Thyroid gland (tissue), 4 donors: ENCODE measurements around the gene LANCL1. TPM values are rescaled to one million over a fixed set of nuclear protein-coding genes. Genes with fewer than 3 reads are reported as not detected.

Experiments
- DNase-seq, 2 donors: peaks; one replicate each; pipeline ENCODE4 v3.0.0-alpha.2; 2019
- H3K27ac ChIP-seq, 3 donors: fragments of 200-600 bp; sonication (generic); 1 replicate in 2 of 3; 2 replicates in 1 of 3; pipeline ENCODE4 v1.5.1; 2016 to 2019; ENCODE audit warnings: mild to moderate bottlenecking in 1 of 3, moderate library complexity in 1 of 3
- H3K27me3 ChIP-seq: fragments of 200-600 bp; sonication (generic); one replicate; pipeline ENCODE4 v1.5.1; 2019
- H3K36me3 ChIP-seq, 2 donors: fragments of 200-600 bp; sonication (generic); one replicate each; pipeline ENCODE4 v1.5.1; 2016 to 2019
- H3K4me1 ChIP-seq, 2 donors: fragments of 200-600 bp; sonication (generic); one replicate each; pipeline ENCODE4 v1.5.1; 2017 to 2019
- H3K4me3 ChIP-seq, 3 donors: fragments of 200-600 bp; sonication (generic); replicated peaks in 1 of 3; 1 replicate in 2 of 3; 2 replicates in 1 of 3; pipeline ENCODE4 v1.5.1; 2016; ENCODE audit warnings: mild to moderate bottlenecking in 1 of 3
- H3K9me3 ChIP-seq: fragments of 200-600 bp; sonication (generic); one replicate; pipeline ENCODE4 v1.5.1; 2017
- POLR2A ChIP-seq, 2 donors: fragments of 450-650 bp; IDR thresholded peaks; one replicate each; pipeline ENCODE4 v1.6.1; 2017; ENCODE audit warnings: antibody characterized with exemption in 2 of 2, mild to moderate bottlenecking in 2 of 2, moderate library complexity in 1 of 2
- WGBS, 2 donors: methylation state at CpG; one replicate each; pipeline ENCODE4 v1.1.5; 2017; 5-methylcytosine and 5-hydroxymethylcytosine counted together
- intact Hi-C: fragments of 100-400 bp; cut with DNase I; formaldehyde crosslinking; loops from one replicate; pipeline ENCODE4 v1.15.1; 2023
- total RNA-seq, 4 donors: library from RNA; depleted of rRNA; stranded (reverse); fragments of >200 nt; gene quantifications; one replicate each; pipeline ENCODE4 v1.2.3, GENCODE V29; 2016
- TF ChIP-seq, protein P1 (sequence below), 6 experiments: fragments of 200-600 bp in 3 of 6; fragments of 450-650 bp in 3 of 6; sonication (generic) in 3 of 6; IDR thresholded peaks; one replicate each; pipeline ENCODE4 v1.5.1; 2016 to 2019; ENCODE audit warnings: antibody characterized with exemption in 6 of 6, mild to moderate bottlenecking in 2 of 6, inconsistent platforms in 1 of 6, moderate library complexity in 1 of 6

Gene LANCL1
- total RNA-seq, 4 donors from 2014 or later: 30.7 to 33.2 (median 32.0) TPM

GRCh38 chr2:210460322-210461227, 16.0 kb downstream of the LANCL1 start:
- Histone ChIP-seq H3K4me1 (no peaks in the 10 kb centered on the region), H3K9me3 (no peaks in the 10 kb centered on the region), H3K27me3 (no peaks in the 10 kb centered on the region), H3K27ac (no peak overlapping the region), H3K36me3 (peaks cover 3 to 7% of the 10 kb centered on the region in 2 donors), H3K4me3 (no peak overlapping the region)
- WGBS, 2 donors: 92 to 94% methylated on average over 3 of the region's 3 CpGs
- no peak for TF ChIP-seq POLR2A (IDR thresholded peaks at IDR 0.05)
- TF ChIP-seq, protein P1, sequence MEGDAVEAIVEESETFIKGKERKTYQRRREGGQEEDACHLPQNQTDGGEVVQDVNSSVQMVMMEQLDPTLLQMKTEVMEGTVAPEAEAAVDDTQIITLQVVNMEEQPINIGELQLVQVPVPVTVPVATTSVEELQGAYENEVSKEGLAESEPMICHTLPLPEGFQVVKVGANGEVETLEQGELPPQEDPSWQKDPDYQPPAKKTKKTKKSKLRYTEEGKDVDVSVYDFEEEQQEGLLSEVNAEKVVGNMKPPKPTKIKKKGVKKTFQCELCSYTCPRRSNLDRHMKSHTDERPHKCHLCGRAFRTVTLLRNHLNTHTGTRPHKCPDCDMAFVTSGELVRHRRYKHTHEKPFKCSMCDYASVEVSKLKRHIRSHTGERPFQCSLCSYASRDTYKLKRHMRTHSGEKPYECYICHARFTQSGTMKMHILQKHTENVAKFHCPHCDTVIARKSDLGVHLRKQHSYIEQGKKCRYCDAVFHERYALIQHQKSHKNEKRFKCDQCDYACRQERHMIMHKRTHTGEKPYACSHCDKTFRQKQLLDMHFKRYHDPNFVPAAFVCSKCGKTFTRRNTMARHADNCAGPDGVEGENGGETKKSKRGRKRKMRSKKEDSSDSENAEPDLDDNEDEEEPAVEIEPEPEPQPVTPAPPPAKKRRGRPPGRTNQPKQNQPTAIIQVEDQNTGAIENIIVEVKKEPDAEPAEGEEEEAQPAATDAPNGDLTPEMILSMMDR (IDR thresholded peaks at IDR 0.05): no peak
- intact Hi-C loops: no loop called here
- no peak for DNase-seq

DNA sequence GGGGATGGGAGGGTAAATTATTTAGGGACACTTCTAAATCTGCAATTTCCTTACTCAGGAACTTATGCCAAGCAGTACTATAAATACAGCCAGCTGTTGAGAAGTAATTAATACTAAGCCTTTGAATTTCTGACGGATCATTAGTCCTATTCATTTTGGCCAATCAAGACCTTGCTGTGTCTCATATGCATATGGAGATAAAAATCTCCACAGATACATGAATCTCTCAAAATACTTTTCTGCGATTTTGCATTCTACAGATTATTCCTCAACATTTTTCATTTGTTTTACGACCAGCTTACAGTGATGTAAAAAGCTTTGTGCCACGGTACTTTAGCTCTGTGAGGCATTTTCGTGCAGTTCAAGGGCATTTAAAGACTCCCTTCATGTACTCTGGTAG, 16.7 kb downstream of the LANCL1 start:
- H3K36me3 ChIP-seq: peaks cover 2 to 7% of the 10 kb centered on the region in 2 donors

GRCh38 chr2:210459407-210459806, 17.2 kb downstream of the LANCL1 start:
- DNase-seq: no peak
- Histone ChIP-seq H3K9me3 (no peaks in the 10 kb centered on the region), H3K36me3 (peaks cover 4 to 6% of the 10 kb centered on the region in 2 donors), H3K4me1 (no peaks in the 10 kb centered on the region), H3K27ac (no peak overlapping the region), H3K4me3 (no peak overlapping the region), H3K27me3 (no peaks in the 10 kb centered on the region)
- intact Hi-C loops: no loop called here
- 88 to 92% methylated on average over 3 of the region's 3 CpGs for WGBS, 2 donors
- TF ChIP-seq, protein P1 (IDR thresholded peaks at IDR 0.05): no peak
- TF ChIP-seq POLR2A (IDR thresholded peaks at IDR 0.05): no peak

More for the DNA sequence above, 16.7 kb downstream of the LANCL1 start:
- intact Hi-C loops: no loop called here
- Histone ChIP-seq H3K4me3 (no peak overlapping the region), H3K27ac (no peak overlapping the region), H3K9me3 (no peaks in the 10 kb centered on the region), H3K27me3 (no peaks in the 10 kb centered on the region), H3K4me1 (no peaks in the 10 kb centered on the region)
- no peak for TF ChIP-seq POLR2A (IDR thresholded peaks at IDR 0.05)
- TF ChIP-seq, protein P1 (IDR thresholded peaks at IDR 0.05): no peak
- no peak for DNase-seq
- 85% methylated on average over 5 of the region's 5 CpGs for WGBS, 2 donors

DNA sequence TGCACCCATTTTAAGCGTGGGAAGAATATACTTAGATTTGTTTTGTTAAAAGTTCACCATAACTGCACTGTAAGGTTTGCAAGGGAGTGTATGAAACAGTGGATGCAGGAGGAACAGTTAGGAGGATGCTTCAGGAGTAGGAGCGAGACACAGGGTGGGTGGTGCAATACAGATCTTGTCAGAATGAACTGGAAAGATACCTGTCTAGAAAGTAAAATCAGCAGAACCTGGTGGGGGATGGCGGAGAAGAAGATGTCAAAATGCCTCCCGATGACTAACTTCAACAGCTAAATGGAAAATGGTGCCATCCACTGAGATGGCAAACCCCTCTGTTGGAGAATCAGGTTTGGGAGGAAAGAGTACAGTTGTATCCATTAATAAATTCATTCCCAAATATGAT, 18.2 kb downstream of the LANCL1 start:
- whole genome bisulfite sequencing, 2 donors: 98 to 99% methylated on average over 4 of the region's 4 CpGs
- no peak overlapping the region for H3K27ac ChIP-seq
- H3K36me3 ChIP-seq: peaks cover 0 to 4% of the 10 kb centered on the region in 2 donors
- no peak overlapping the region for H3K4me3 ChIP-seq
- intact Hi-C loops: no loop called here
- no peak for DNase-seq
- H3K4me1 ChIP-seq: no peaks in the 10 kb centered on the region
- no peaks in the 10 kb centered on the region for H3K9me3 ChIP-seq
- no peak for TF ChIP-seq POLR2A (IDR thresholded peaks at IDR 0.05)
- TF ChIP-seq, protein P1 (IDR thresholded peaks at IDR 0.05): no peak
- no peaks in the 10 kb centered on the region for H3K27me3 ChIP-seq

GRCh38 chr2:210456571-210456970, 20.0 kb downstream of the LANCL1 start:
- WGBS, 2 donors: 92 to 95% methylated on average over 1 of the region's 1 CpG
- peaks cover 0 to 4% of the 10 kb centered on the region in 2 donors for H3K36me3 ChIP-seq
- no peak for DNase-seq

More at GRCh38 chr2:210456571-210456970, 20.0 kb downstream of the LANCL1 start:
- H3K4me1 ChIP-seq: no peaks in the 10 kb centered on the region
- no peak overlapping the region for H3K27ac ChIP-seq
- H3K9me3 ChIP-seq: no peaks in the 10 kb centered on the region
- H3K27me3 ChIP-seq: no peaks in the 10 kb centered on the region
- TF ChIP-seq POLR2A (IDR thresholded peaks at IDR 0.05): no peak
- TF ChIP-seq, protein P1 (IDR thresholded peaks at IDR 0.05): no peak
- no peak overlapping the region for H3K4me3 ChIP-seq
- intact Hi-C loops: no loop called here
